HL-60 (cell line): ENCODE measurements around the gene TMEM30A.

Source experiments
- DNase-seq, 2 experiments: peaks; one replicate each; pipeline ENCODE4 v3.0.0-alpha.2; 2010 to 2020; ENCODE audit warnings: low read depth in 1 of 2, low spot score in 1 of 2
- H3K27ac ChIP-seq: fragments of 250-450 bp; sonication (Bioruptor Pico); replicated peaks from 2 replicates; pipeline ENCODE4 v1.5.1; 2020; ENCODE audit warnings: mild to moderate bottlenecking, moderate library complexity
- H3K27me3 ChIP-seq: fragments of 250-450 bp; sonication (Bioruptor Pico); 2 replicates; pipeline ENCODE4 v1.5.1; 2021; ENCODE audit warnings: mild to moderate bottlenecking, moderate library complexity; ENCODE audit not compliant: insufficient read depth, poor library complexity, severe bottlenecking
- H3K4me3 ChIP-seq: replicated peaks from 2 replicates; pipeline ENCODE4 v1.5.1; 2011; ENCODE audit warnings: mild to moderate bottlenecking, control low read depth, low read length; ENCODE audit not compliant: insufficient read depth
- CTCF ChIP-seq: IDR thresholded peaks from one replicate; pipeline ENCODE4 v1.5.1; 2011; ENCODE audit warnings: low read length, control low read depth, inconsistent platforms; ENCODE audit not compliant: insufficient read depth
- GABPA ChIP-seq: IDR thresholded peaks from 2 replicates; pipeline ENCODE4 v1.6.1; 2012; ENCODE audit warnings: low read depth
- POLR2AphosphoS5 ChIP-seq: IDR thresholded peaks from 2 replicates; pipeline ENCODE4 v1.6.1; 2012; ENCODE audit warnings: low read depth
- SPI1 ChIP-seq: IDR thresholded peaks from 2 replicates; pipeline ENCODE4 v1.6.1; 2012; ENCODE audit warnings: low read depth, mild to moderate bottlenecking, borderline replicate concordance
- TF ChIP-seq, protein P1 (sequence below): IDR thresholded peaks from 2 replicates; pipeline ENCODE4 v1.6.1; 2012; ENCODE audit warnings: low read depth; ENCODE audit not compliant: insufficient replicate concordance

Gene TMEM30A

DNA sequence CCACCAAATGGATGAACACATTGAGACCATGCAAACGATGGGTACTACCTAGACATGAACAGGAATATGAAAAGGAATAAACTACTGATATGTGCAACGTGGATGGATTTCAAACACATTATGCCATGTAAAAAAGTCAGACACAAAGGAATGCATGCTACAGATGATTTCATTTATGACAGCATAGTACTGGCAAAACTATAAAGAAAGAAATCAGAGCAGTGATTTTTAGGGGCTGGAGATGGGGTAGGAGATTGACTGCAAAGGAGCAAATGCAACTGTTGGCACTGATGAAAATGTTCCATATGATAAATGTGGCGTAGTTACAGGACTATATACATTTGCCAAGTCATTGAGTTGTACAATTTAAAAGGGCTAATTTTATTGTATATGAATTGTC, 65.3 kb downstream of the TMEM30A start:
- Histone ChIP-seq H3K27ac (no peak overlapping the region), H3K27me3 (peaks cover 2% of the 10 kb centered on the region), H3K4me3 (no peak overlapping the region)
- DNase-seq, result no peak
- TF ChIP-seq, protein P1, sequence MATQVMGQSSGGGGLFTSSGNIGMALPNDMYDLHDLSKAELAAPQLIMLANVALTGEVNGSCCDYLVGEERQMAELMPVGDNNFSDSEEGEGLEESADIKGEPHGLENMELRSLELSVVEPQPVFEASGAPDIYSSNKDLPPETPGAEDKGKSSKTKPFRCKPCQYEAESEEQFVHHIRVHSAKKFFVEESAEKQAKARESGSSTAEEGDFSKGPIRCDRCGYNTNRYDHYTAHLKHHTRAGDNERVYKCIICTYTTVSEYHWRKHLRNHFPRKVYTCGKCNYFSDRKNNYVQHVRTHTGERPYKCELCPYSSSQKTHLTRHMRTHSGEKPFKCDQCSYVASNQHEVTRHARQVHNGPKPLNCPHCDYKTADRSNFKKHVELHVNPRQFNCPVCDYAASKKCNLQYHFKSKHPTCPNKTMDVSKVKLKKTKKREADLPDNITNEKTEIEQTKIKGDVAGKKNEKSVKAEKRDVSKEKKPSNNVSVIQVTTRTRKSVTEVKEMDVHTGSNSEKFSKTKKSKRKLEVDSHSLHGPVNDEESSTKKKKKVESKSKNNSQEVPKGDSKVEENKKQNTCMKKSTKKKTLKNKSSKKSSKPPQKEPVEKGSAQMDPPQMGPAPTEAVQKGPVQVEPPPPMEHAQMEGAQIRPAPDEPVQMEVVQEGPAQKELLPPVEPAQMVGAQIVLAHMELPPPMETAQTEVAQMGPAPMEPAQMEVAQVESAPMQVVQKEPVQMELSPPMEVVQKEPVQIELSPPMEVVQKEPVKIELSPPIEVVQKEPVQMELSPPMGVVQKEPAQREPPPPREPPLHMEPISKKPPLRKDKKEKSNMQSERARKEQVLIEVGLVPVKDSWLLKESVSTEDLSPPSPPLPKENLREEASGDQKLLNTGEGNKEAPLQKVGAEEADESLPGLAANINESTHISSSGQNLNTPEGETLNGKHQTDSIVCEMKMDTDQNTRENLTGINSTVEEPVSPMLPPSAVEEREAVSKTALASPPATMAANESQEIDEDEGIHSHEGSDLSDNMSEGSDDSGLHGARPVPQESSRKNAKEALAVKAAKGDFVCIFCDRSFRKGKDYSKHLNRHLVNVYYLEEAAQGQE, result no peak
- no peak for TF ChIP-seq CTCF
- TF ChIP-seq POLR2AphosphoS5, result no peak
- TF ChIP-seq GABPA, result no peak
- no peak for TF ChIP-seq SPI1

DNA sequence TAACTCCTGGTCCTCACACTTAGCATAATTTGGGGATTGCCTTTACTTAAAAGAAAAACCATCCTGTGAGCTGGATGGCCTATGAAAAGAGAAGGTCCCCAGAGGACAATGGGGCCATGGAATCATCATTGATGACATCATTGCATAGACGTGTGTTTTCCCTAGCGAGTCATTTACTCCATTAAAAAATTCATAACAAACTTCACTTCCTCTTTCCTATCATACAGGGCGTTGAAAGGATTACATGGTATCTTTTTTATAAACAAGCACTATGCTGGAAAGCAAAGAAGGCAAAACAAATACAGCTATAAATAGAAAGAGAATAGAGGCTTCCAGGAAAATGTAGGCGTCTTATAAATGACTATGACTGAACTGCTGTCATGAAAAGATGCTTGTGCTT, 67.4 kb downstream of the TMEM30A start:
- TF ChIP-seq SPI1 (peak; percentile 81), GABPA (no peak), CTCF (no peak), POLR2AphosphoS5 (no peak)
- TF ChIP-seq, protein P1, result no peak
- Histone ChIP-seq H3K4me3 (no peak overlapping the region), H3K27me3 (peaks cover 2% of the 10 kb centered on the region), H3K27ac (no peak overlapping the region)
- no peak for DNase-seq

GRCh38 chr6:75215291-75215690, 69.3 kb downstream of the TMEM30A start:
- Histone ChIP-seq H3K4me3 (no peak overlapping the region), H3K27me3 (peaks cover 2% of the 10 kb centered on the region), H3K27ac (no peak overlapping the region)
- TF ChIP-seq GABPA (no peak), CTCF (no peak), SPI1 (no peak), POLR2AphosphoS5 (no peak)
- TF ChIP-seq, protein P1, result no peak
- no peak for DNase-seq
